ENCODE results near the gene PCDH9. TPM values are rescaled to one million over a fixed set of nuclear protein-coding genes. Genes with fewer than 3 reads are reported as not detected.

PCDH9 gene, protein sequence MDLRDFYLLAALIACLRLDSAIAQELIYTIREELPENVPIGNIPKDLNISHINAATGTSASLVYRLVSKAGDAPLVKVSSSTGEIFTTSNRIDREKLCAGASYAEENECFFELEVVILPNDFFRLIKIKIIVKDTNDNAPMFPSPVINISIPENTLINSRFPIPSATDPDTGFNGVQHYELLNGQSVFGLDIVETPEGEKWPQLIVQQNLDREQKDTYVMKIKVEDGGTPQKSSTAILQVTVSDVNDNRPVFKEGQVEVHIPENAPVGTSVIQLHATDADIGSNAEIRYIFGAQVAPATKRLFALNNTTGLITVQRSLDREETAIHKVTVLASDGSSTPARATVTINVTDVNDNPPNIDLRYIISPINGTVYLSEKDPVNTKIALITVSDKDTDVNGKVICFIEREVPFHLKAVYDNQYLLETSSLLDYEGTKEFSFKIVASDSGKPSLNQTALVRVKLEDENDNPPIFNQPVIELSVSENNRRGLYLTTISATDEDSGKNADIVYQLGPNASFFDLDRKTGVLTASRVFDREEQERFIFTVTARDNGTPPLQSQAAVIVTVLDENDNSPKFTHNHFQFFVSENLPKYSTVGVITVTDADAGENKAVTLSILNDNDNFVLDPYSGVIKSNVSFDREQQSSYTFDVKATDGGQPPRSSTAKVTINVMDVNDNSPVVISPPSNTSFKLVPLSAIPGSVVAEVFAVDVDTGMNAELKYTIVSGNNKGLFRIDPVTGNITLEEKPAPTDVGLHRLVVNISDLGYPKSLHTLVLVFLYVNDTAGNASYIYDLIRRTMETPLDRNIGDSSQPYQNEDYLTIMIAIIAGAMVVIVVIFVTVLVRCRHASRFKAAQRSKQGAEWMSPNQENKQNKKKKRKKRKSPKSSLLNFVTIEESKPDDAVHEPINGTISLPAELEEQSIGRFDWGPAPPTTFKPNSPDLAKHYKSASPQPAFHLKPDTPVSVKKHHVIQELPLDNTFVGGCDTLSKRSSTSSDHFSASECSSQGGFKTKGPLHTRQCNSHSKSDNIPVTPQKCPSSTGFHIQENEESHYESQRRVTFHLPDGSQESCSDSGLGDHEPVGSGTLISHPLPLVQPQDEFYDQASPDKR (N-terminal part only)
- total RNA-seq, result 10 to 100 TPM in 2 of 4 donors, 1 to 10 TPM in 2; 2.8 to 22.4 (median 12.9) TPM

- H3K36me3 ChIP-seq, result no peaks in the 10 kb centered on the region
- WGBS, 2 donors, result 1 to 2% methylated on average over 26 of the region's 26 CpGs
- TF ChIP-seq POLR2A (IDR thresholded peaks at IDR 0.05), result peak in 1 of 2 donors; percentile 94
- no peak for TF ChIP-seq CTCF (IDR thresholded peaks at IDR 0.05)
- DNase-seq, result peak; percentile 17 to 18
- peak within 1 kb of the TSS; percentile 73 to 91 (median 76) for H3K27ac ChIP-seq
- intact Hi-C loops (cut with DNase I), result no loop called here
- H3K4me1 ChIP-seq, result no peaks in the 10 kb centered on the region
- no peaks in the 10 kb centered on the region for H3K9me3 ChIP-seq
- H3K4me3 ChIP-seq (replicated peaks in 1 of 3), result peak within 1 kb of the TSS; percentile 72 to 90 (median 81)
- H3K27me3 ChIP-seq, result no peaks in the 10 kb centered on the region
Measured at GRCh38 chr13:67229481-67230403, at the start of gene PCDH9. Gene PCDH9 (minus strand): TSS chr13:67230336. CDS start chr13:67228440, 1,896 bp downstream.

GRCh38 chr13:67278235-67278634 is 48.1 kb upstream of the PCDH9 start:
- no peaks in the 10 kb centered on the region for H3K9me3 ChIP-seq
- WGBS, 2 donors, result 69 to 83% methylated on average over 2 of the region's 2 CpGs
- H3K27me3 ChIP-seq, result no peaks in the 10 kb centered on the region
- DNase-seq, result no peak
- no peak overlapping the region for H3K4me3 ChIP-seq (replicated peaks in 1 of 3)
- H3K4me1 ChIP-seq, result no peaks in the 10 kb centered on the region
- intact Hi-C loops (cut with DNase I), result no loop called here
- H3K27ac ChIP-seq, result no peak overlapping the region
- H3K36me3 ChIP-seq, result no peaks in the 10 kb centered on the region
- TF ChIP-seq CTCF (IDR thresholded peaks at IDR 0.05) (no peak), POLR2A (IDR thresholded peaks at IDR 0.05) (no peak)

DNA sequence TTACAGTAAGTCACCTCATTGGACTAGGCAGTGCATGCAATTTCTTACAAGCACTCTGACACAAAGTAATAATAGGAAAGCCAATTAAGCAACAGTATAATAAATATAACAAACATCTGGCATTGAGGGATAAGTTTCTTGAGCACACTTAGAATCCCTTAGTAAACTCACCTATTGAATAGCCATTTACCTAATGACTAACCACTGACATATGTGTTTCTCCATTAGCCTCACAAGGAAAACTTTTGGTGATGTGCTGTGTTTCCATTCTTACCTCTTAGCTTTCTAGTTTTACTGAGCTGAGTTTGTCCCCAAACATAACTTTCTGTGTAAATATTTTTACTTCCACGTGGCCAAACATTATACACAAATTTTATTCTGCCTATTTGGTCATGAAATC is 47.4 kb upstream of the PCDH9 start:
- Histone ChIP-seq H3K27me3 (no peaks in the 10 kb centered on the region), H3K4me1 (no peaks in the 10 kb centered on the region), H3K27ac (no peak overlapping the region), H3K4me3 (replicated peaks in 1 of 3) (no peak overlapping the region), H3K36me3 (no peaks in the 10 kb centered on the region), H3K9me3 (no peaks in the 10 kb centered on the region)
- intact Hi-C loops (cut with DNase I), result no loop called here
- WGBS, 2 donors, result 72 to 77% methylated on average over 1 of the region's 1 CpG
- DNase-seq, result no peak
- TF ChIP-seq POLR2A (IDR thresholded peaks at IDR 0.05) (no peak), CTCF (IDR thresholded peaks at IDR 0.05) (no peak)

- no peaks in the 10 kb centered on the region for H3K9me3 ChIP-seq
- H3K27me3 ChIP-seq, result no peaks in the 10 kb centered on the region
- no peak overlapping the region for H3K4me3 ChIP-seq (replicated peaks in 1 of 3)
- intact Hi-C loops (cut with DNase I), result no loop called here
- H3K36me3 ChIP-seq, result no peaks in the 10 kb centered on the region
- DNase-seq, result no peak
- no peak overlapping the region for H3K27ac ChIP-seq
- TF ChIP-seq CTCF (IDR thresholded peaks at IDR 0.05) (no peak), POLR2A (IDR thresholded peaks at IDR 0.05) (no peak)
- WGBS, 2 donors, result 54 to 66% methylated on average over 6 of the region's 6 CpGs
- H3K4me1 ChIP-seq, result no peaks in the 10 kb centered on the region
Measured at GRCh38 chr13:67275351-67275960, 45.3 kb upstream of the PCDH9 start.

Data from thyroid gland (tissue), 4 donors.